NCI-H524 (cell line): ENCODE results near the gene VWA8.
A peak's percentile ranks its signal among the peaks of the same experiment; 100 is the strongest.
"Not testable (repeated sequence)": the region's sequence is repeated elsewhere in the genome, so short reads cannot be mapped to it uniquely, and the experiment has no call there.

ENCODE experiments used
- DNase-seq, 2 experiments: peaks; one replicate each; lab custom pipeline; 2025; lab: John Stamatoyannopoulos, UW

The VWA8 gene

DNA sequence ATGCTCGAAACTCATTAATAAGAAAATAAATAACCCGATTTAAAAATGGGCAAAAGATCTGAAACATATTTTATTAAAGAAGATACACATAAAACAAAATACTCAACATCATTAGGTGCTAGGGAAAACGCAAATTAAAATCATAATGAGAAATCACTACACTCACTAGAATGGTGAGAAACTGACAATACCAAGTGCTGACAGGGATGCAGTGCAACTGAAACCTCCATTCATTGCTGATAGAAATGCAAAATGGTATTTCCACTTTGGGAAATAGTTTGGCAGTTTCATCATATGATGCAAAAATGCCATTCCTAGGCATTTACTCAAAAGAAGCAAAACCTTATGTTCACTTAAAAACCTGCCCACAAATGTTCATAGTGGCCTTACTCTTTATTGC is 278.1 kb downstream of the VWA8 start:
- no peak for DNase-seq

DNA sequence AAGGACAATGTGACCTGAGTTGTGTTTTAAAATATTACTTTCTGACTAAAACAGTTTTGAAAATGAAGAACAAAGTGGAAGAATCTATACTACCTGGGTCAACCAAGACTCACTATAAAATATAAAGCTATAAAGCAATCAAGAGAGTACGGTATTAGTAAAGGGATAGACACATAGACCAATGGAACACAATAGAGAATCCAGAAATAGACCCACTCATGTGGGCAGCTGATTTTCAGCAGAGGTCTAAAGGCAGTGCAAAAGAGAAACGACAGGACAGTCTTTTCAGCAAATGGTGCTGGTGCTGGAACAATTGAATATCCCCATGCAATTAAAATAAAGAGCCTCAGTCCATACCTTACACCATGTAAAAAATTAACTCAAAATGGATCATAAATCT is 278.9 kb downstream of the VWA8 start:
- DNase-seq: no peak

DNA sequence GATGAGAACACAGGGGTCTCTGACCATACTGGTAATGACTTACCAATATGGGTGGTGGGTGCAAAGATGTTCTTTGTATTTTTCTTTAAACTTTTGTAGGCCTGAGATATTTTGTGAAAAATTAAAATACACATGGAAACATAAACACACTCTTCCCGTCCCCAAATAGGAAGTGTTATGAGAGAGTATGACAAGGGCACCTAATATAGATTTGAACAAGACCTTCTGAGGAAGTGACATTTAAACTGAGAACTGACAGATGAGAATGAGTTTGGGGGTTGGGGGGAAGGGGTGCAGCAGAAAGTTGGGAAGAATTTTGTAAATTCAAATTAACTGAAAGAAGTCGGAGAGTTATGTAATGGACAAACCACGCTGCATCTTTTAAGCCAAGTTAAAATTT is 279.3 kb downstream of the VWA8 start:
- no peak for DNase-seq

DNA sequence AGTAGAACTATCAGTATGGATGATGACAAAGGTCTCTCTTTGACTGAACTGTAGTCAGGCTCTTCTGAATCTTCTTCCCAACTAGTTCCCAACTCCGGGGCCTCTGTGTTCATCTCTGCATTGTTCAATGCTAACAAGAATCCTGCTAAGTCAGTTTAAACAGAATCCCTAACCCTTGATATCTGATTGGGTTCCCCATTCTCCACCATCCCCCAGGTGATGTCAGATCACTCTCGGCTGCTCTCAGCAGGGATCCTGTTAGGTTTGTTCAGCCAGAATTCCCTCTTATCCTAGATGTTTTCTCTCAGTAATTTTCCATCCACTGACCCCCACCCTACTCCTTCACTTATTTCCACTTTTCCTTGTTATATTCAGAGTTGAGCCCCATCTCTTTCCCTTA is 280.0 kb downstream of the VWA8 start:
- no peak for DNase-seq

DNA sequence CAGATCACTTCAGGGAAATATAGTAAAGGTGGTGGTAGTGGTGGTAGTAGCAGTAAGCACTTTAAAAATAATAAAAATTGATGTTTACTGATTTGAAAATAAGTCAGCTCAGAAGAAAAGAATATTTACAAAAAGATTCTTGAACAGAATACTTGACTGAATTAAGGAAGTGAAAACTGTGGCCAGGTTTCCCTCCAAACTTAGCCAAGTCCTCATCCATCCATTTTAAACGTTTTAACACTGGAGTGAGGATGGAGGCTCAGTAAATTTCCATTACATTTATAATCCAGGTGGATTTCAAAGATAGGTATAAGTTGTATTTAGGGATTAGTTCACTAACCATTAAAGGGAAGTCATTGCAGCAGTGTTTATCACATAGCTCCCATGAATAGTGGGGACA is 282.1 kb downstream of the VWA8 start:
- DNase-seq: no peak

DNA sequence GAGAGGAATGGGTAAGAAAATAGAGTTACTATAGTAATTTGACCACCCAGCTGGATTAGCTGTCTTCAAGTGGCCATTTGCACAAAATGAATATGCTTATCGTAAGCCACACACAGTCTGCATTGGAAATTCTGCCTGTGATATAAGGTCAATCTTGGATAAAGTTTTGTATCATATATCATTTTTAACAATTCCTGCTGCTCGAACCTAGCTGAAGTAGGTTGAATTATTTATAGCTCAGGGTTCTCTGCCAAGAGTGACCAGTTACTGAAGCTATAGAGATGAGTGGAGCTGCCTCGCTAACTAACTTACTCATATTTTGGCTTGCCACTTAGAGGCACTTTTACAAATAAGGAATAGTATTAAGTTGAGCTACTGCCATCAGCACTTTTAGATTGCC is 282.7 kb downstream of the VWA8 start:
- DNase-seq: no peak

DNA sequence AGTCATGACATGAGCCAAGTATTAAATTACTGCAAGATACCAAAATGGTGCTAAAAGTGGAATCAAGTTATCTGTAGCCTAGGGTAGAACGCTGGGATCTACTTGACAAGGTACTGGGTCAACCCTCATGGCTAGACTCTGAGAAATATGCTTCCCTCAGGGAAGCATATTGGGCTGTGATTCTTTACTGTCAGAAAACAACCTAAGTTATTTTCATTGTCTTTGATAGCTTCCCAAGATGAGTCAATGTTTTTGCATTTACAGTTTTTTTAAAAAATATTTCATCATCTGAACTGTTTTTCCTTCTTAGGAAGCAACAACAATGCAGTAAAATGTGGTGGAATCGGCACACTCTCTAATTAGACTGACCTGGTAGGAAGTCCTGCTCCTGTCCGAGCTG is 285.6 kb downstream of the VWA8 start:
- DNase-seq: no peak

DNA sequence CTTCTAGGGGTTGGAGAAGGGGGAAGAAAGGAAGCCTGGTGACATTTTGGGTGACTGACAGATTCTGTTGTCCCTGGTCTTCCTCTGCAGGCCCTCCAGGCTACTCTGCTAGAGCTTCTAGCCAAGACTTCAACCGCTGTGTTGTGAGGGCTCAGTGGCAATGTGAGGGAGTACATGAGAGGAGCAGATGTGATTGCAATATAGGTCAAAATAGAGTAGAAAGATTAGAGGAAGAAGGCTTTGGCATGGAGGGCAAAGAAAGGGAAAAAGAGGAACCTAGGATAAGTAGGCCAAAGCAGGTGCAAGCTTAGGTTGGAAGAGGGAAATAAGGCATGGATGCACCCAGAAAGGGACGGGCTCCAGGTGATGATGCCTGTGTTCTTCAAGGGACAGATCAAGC is 286.7 kb downstream of the VWA8 start:
- no peak for DNase-seq

DNA sequence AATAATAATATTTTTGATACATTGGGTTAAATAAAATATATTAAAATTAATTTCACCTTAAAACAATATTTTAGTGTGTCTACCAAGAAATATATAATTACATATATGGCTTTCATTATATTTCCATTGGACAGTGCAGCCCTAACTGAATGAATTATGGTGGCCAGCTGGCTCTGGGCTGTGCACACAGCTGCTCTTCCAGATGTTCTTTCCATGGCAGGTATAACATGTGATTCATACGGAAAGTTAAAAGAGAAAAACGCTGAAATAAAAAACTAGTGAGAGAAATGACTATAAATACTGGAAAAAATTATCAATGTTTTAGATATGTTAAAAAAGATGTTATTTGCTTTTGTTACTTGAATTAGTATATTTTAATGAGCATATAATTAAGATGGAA is 287.3 kb downstream of the VWA8 start:
- DNase-seq: peak in 1 of 2 experiments; percentile 11

DNA sequence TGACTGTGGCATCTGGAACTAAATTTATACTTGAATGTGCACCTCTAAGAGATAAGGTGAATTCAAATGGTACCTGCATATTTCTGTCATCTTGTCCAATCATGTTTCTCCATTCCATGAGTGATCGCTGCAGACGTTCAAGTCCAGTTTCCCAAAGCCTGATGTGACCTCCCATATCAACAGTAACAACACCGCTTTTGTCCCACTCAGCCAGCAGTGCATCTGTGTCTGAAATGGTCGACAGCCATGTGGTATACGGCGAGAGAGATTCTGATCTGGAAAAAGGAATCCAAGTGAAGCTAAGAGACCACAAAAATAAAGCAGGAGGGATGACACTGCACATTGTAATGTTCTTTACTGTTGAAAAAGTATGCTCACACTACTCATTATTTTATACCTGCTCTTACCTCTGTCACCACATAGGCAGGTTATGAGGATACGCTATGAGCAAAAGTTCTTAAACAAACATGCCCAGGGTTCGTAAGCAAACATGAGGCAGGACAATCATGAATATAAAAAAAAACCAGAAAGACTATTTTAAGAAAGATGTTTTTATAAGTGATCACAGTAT is 290.0 kb downstream of the VWA8 start:
- DNase-seq: no peak

DNA sequence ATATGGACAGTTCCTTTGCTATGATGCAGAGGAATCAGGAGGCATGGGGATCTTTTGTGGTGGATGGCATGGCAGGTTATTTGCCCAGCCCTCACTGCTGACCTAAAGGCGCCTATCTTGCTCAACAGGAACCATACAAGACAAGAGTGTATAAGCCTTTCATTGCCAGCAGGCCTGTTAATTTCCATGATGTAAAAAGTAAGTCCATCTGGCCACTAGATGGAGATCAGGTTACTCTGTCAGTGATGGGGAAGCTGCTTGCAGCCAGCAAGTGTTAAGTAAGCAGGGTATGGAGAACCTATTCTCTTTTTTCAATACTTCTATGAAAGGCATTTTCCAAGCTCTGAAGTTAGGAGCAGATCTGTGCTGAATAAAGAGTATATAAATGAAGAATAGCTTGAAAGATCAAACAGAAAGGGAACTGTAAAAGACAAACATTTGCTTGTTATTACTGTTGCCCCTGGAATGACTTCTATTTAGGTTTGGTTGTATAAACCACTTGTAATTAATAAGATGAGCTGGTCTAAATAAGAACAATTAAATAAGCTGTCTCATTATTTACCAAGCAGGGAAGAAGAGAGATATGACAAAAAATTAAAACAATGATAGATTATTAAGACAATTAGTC is 292.7 kb downstream of the VWA8 start:
- peak; percentile 38 to 89 for DNase-seq

DNA sequence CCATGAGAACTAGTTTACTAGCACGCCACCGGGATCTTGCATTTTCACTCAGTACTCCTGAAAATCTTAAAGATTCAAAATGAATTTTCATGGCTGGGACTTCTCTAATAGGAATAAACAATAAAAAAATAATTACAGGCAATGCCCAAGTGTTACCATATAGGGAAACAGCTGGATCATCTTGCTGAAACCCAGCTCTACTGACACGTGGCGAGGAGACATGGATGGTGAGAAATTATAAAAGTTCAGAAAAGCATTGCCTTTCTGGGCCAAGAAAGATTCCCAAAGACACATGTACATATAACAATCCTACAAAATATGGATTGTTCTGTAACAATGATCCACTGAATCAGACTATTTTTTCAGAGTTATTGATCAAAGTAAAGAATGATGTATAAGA is 294.3 kb downstream of the VWA8 start:
- no peak for DNase-seq

DNA sequence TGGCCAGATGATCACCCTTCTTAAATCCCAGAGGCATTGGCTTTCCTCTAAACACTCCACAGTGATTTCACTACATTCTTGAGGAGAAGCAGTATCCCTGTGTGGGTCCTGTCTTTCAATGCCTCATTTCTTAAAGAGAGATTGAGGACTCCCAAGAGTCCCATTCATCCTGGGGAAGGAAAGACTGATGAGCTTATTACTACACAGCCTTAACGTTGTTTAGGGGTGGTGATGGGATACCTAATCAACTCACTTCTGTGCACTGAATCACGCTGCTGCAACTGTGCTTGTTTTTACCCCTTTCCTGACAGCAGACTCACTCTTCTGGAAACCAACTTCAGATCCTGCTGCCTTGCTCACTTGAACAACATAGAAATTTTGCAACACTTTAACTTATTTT is 300.5 kb downstream of the VWA8 start:
- no peak for DNase-seq

DNA sequence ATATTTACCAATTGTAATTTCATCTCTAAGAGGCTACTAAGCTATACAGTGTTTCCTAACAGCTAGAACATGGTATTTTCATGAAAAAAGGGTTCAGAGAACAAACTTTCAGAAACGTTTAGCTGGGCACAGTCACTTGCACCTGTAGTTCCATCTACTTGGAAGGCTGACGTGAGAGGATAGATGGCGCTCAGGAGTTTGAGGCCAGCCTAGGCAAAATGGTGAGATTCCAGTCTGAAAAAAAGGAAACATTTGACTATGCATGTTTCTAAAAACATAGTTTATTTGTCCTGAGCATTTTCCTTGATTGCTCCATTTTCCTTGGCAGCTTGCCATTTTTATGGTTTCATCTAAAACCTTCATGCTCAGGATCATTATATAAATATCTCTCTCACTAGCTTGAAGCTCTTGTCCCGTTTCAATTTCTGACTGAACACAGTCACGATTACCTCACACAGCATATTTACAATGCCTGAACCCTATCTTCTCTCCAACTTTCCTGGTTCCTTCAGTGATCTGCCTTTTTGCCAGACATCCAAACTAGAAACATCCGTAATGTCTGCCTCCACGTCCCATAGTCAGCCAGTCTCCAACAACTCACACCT is 302.8 kb downstream of the VWA8 start:
- no peak for DNase-seq

DNA sequence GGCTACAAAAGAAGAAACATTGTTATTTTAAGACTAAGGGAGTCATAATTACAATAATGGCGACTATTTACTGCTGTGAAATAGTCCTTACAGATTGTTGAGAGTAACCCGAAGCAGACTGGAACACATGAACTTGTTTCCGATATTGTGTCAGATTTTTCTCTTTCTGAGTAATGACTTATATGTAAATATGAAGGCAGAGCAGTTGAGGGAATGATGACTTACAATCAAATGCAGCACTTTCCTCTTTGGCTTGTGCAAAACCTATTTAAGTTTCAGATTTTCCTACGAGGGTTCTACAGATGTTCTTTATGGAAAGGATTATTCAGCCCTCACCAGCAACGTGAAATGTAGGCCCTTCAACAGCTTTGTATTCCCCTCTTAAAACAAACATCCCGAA is 304.9 kb downstream of the VWA8 start:
- DNase-seq: no peak

DNA sequence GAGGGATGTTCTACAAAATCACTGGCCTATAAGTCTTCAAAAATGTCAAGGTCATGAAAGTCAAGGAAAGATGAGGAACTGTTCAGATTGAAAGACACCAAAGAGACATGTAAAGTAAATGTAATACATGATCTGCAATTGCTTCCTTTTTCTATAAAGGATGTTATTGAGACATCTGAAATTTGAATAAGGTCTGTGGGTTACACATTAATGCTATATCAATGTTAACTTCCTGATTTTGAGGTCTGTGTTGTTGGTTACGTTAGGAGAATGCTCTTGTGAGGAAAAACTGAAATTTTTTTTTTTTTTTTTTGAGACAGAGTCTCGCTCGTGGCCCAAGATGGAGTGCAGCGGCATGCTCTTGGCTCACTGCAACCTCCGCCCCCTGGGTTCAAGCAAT is 306.1 kb downstream of the VWA8 start:
- no peak for DNase-seq

DNA sequence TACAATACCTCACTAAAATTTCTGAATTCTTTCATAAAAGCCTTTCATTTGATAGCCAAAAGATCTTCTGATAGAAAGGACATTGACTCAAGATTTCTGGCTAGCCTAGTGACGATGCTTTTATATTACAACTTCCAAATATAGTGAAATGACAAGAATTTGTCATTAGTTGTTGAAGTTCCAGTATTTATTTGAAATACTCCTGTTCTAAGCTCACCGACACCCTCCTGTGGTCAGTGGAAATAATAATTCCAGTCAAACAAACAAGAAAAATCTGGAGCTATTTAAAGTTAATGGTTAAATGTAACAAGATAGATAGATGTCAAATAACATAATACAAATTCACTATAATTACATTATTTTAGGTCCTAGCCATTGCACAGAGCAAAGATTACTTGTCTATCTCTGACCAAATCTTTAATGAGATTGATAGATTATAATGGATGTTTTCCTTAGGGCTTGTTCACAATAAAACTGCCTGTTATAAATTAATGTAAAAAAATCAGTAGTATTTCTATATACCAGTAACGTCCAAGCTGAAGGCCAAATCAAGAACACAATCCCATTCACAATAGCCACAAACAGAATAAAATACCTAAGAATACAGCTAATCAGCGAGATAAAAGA is 308.1 kb downstream of the VWA8 start:
- DNase-seq: peak in 1 of 2 experiments; percentile 35

DNA sequence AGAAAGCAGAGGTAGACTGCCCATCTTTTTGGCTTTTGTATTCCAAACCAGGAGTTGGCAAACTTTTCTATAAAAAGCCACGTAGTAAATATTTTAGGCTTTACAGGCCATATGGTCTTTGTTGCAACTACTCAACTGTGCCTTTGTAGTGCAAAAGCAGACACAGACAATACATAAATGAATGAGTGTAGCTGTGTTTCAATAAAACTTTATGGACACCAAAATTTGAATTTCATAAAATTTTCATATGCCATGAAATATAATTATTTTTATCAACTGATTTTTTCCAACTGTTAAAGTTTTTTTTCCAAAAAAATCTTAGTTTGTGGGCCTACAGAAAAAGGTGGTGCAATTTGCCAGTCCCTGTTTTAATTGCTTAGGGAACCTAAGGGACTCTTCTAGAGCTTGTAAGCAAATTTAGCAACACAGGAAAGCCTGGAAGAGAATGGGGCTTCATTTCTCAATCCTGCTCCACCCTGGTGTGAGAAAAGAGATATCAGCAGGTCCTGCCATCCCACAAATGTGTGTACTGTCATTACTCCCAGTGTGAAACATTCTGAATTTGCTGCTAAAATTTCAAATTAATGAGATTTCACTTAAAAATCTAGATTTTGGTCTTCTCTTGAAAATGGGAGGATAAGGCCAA is 309.4 kb downstream of the VWA8 start:
- DNase-seq: no peak

DNA sequence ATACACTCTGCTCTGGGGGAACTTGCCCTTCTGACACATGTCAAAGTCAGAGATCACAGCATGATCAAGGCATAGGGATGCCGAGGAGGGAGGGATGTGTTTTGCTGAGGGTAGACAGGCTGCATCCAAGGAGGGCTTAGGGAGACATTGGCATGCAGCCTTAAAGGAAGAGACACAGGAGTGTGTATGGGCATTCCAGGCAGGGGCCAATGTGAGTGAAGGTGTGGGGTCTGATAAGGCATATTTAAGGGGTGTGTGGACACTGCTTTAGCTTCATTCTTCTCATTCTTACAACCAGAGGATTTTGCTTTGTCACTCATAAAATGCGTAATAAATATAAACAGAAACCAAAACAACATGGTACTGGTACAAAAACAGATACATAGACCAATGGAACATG is 310.2 kb downstream of the VWA8 start:
- DNase-seq: no peak

DNA sequence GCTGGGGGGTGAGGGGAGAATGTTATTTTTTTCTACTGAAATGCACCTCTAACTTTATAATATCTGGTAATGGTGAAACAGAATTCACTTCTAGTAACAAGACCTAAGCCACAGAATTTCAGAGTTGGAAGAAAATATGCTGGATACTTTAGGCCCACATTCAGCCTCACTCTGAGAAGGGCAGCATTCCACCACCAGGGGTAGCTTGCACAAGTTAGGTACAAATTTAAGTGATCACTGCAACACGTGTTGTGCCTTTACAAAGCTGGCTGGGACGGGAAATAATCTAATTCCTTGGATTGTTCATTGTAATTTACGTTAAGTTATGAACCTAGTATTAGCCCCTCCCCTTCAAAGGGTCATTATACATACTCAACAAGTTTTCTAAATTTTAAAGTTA is 311.2 kb downstream of the VWA8 start:
- DNase-seq: no peak

DNA sequence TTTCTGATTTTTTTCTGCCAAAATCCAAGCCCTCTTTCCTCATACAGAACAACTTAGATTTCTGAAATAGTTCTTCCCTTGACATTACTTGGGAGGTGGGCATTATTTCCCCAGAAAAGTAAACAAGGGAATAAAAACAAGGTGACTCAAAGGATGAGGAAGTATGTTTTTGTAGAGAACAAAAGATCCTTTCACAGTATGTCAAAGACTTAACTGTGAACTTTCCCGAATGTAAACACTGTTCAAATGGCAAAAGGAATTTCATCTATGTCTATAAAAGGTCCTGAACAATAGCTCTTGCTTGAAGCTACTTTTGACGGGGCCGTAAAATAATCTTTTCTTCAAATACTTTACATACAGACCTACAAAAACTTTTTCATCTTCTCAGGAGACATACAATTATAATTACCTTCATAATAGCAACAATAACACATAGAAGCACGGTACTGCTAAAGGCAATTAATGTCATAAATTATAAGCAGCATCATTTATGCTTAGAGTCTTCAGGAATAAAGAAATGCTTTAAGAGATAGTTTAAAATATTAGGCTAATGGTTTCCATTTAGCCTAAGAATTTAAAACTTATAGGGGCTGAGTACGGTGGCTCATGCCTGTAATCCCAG is 312.5 kb downstream of the VWA8 start:
- DNase-seq: no peak

DNA sequence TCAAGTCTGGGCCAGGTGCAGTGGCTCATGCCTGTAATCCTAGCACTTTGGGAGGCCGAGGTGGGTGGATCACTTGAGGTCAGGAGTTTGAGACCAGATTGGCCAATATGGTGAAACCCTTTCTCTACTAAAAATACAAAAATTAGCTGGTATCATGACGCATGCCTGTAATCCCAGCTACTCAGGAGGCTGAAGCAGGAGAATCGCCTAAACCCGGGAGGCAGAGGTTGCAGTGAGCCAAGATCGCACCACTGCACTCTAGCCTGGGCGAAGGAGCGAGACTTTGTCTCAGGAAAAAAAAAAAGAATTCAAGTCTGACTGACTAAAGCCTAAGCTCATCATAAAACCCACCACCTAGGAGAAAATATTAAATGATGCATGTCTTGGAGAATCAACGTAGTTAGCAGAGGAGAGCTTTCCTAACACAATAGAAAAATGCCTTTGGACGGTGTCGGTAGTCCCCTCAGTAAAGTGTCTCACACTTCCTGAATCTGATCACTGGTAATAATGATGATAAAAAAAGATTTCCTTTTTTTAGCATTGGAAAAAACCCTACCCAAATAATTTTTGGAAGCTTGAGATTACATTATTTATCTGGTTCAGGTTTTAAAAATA is 313.1 kb downstream of the VWA8 start:
- DNase-seq: not testable (repeated sequence)
